Sigmoid colon (tissue), 7 donors: ENCODE data around the gene ANO6. TPM values are rescaled to one million over a fixed set of nuclear protein-coding genes. Genes with fewer than 3 reads are reported as not detected.

ENCODE experiments used
- DNase-seq: peaks from one replicate; pipeline ENCODE4 v3.0.0-alpha.2; 2019
- H3K27ac ChIP-seq, 4 donors: fragments of 200-600 bp; sonication (generic); one replicate each; pipeline ENCODE4 v1.5.1; 2016 to 2019; ENCODE audit warnings: mild to moderate bottlenecking in 1 of 4
- H3K27me3 ChIP-seq, 3 donors: fragments of 200-600 bp; sonication (generic); one replicate each; pipeline ENCODE4 v1.5.1; 2019; ENCODE audit warnings: mild to moderate bottlenecking in 1 of 3
- H3K36me3 ChIP-seq, 4 donors: fragments of 200-600 bp; sonication (generic); one replicate each; pipeline ENCODE4 v1.5.1; 2016 to 2019
- H3K4me1 ChIP-seq, 4 donors: fragments of 200-600 bp; sonication (generic); one replicate each; pipeline ENCODE4 v1.5.1; 2017 to 2019
- H3K4me3 ChIP-seq, 4 donors: fragments of 200-600 bp; sonication (generic); one replicate each; pipeline ENCODE4 v1.5.1; 2017 to 2019; ENCODE audit warnings: mild to moderate bottlenecking in 2 of 4, moderate library complexity in 1 of 4
- H3K9me3 ChIP-seq, 4 donors: fragments of 200-600 bp in 3 of 4; sonication (generic) in 3 of 4; one replicate each; pipeline versions ENCODE4 v1.5.1 to v1.6.1; 2013 to 2019
- CTCF ChIP-seq, 4 experiments: fragments of 450-650 bp in 3 of 4; fragments of 200-600 bp in 1 of 4; IDR thresholded peaks; one replicate each; pipeline ENCODE4 v1.5.1; 2016 to 2019; ENCODE audit warnings: antibody characterized with exemption in 4 of 4, mild to moderate bottlenecking in 3 of 4, moderate library complexity in 2 of 4
- EP300 ChIP-seq, 4 donors: sonication (generic); formaldehyde crosslinking; IDR thresholded peaks; one replicate each; pipeline ENCODE4 v1.6.1; 2017; ENCODE audit warnings: antibody characterized with exemption in 4 of 4
- POLR2A ChIP-seq, 2 donors: fragments of 450-650 bp; IDR thresholded peaks; one replicate each; pipeline ENCODE4 v1.6.1; 2016; ENCODE audit warnings: antibody characterized with exemption in 2 of 2, mild to moderate bottlenecking in 2 of 2, moderate library complexity in 2 of 2
- POLR2AphosphoS5 ChIP-seq, 4 donors: sonication (generic); formaldehyde crosslinking; IDR thresholded peaks; one replicate each; pipeline ENCODE4 v1.6.1; 2017; ENCODE audit warnings: antibody characterized with exemption in 4 of 4
- WGBS, 2 donors: extraction: QIAGEN DNeasy Blood & Tissue Kit; methylation state at CpG; one replicate each; pipeline ENCODE4 v1.1.7; 2013; 5-methylcytosine and 5-hydroxymethylcytosine counted together
- intact Hi-C: fragments of 100-400 bp; cut with DNase I; formaldehyde crosslinking; loops from one replicate; pipeline ENCODE4 v1.15.1; 2023
- polyA plus RNA-seq, 3 donors: library from polyadenylated mRNA; stranded (reverse); fragments of 200-250 nt; gene quantifications; one replicate each; pipeline ENCODE4 v1.2.3, GENCODE V29; 2013
- total RNA-seq, 4 donors: library from RNA; depleted of rRNA; stranded (reverse); fragments of >200 nt; gene quantifications; one replicate each; pipeline ENCODE4 v1.1.0, GENCODE V29; 2016
- donor health status: healthy with polysubstance abuse.
- donor health status: Bipolar disorder and iron deficiency.
- donor health status: healthy.

ANO6 gene
- total and polyA plus RNA-seq, 7 donors: 1.2 to 107 (median 98.5) TPM

GRCh38 chr12:45406988-45407850 lies 191.3 kb downstream of the ANO6 start:
- H3K27me3 ChIP-seq: no peaks in the 10 kb centered on the region
- intact Hi-C loops: loop anchor here (10.0 kb wide), 1 partner anchor 318 kb away; the partner anchor contains the start of gene ARID2
- 82 to 85% methylated on average over 10 of the region's 10 CpGs for WGBS, 2 donors
- TF ChIP-seq EP300 (IDR thresholded peaks at IDR 0.05): no peak
- TF ChIP-seq POLR2AphosphoS5 (IDR thresholded peaks at IDR 0.05): peak in 1 of 4 donors; percentile 31
- no peak for TF ChIP-seq POLR2A (IDR thresholded peaks at IDR 0.05)
- peak overlapping the region in 2 of 4 donors; percentile 7 to 26 for H3K27ac ChIP-seq
- H3K4me1 ChIP-seq: peaks cover 0 to 5% (median 1%) of the 10 kb centered on the region in 4 donors
- H3K4me3 ChIP-seq: no peak overlapping the region
- DNase-seq: peak; percentile 74
- no peaks in the 10 kb centered on the region for H3K9me3 ChIP-seq
- H3K36me3 ChIP-seq: peaks cover 5 to 89% (median 30%) of the 10 kb centered on the region in 4 donors

GRCh38 chr12:45407981-45408728 lies 192.3 kb downstream of the ANO6 start:
- H3K27ac ChIP-seq: no peak overlapping the region
- intact Hi-C loops: loop anchor here (10.0 kb wide), 1 partner anchor 317 kb away; the partner anchor contains the start of gene ARID2
- 83 to 90% methylated on average over 10 of the region's 10 CpGs for WGBS, 2 donors

GRCh38 chr12:45408729-45409114 lies 192.8 kb downstream of the ANO6 start:
- Histone ChIP-seq H3K4me3 (no peak overlapping the region), H3K36me3 (peaks cover 5 to 91% (median 32%) of the 10 kb centered on the region in 4 donors), H3K4me1 (no peaks in the 10 kb centered on the region), H3K27ac (no peak overlapping the region), H3K27me3 (no peaks in the 10 kb centered on the region), H3K9me3 (no peaks in the 10 kb centered on the region)
- intact Hi-C loops: loop anchor here (10.0 kb wide), 1 partner anchor 316 kb away; the partner anchor contains the start of gene ARID2
- WGBS, 2 donors: 93 to 96% methylated on average over 2 of the region's 2 CpGs
- no peak for DNase-seq
- no peak for TF ChIP-seq CTCF (IDR thresholded peaks at IDR 0.05)
- no peak for TF ChIP-seq POLR2A (IDR thresholded peaks at IDR 0.05)
- no peak for TF ChIP-seq POLR2AphosphoS5 (IDR thresholded peaks at IDR 0.05)
- TF ChIP-seq EP300 (IDR thresholded peaks at IDR 0.05): no peak

More at GRCh38 chr12:45407981-45408728, 192.3 kb downstream of the ANO6 start:
- no peaks in the 10 kb centered on the region for H3K27me3 ChIP-seq
- TF ChIP-seq EP300 (IDR thresholded peaks at IDR 0.05) (no peak), CTCF (IDR thresholded peaks at IDR 0.05) (no peak), POLR2AphosphoS5 (IDR thresholded peaks at IDR 0.05) (no peak), POLR2A (IDR thresholded peaks at IDR 0.05) (no peak)
- H3K9me3 ChIP-seq: no peaks in the 10 kb centered on the region
- DNase-seq: no peak
- no peak overlapping the region for H3K4me3 ChIP-seq
- no peaks in the 10 kb centered on the region for H3K4me1 ChIP-seq
- peaks cover 5 to 92% (median 35%) of the 10 kb centered on the region in 4 donors for H3K36me3 ChIP-seq

GRCh38 chr12:45409966-45410365 lies 194.1 kb downstream of the ANO6 start:
- H3K4me3 ChIP-seq: no peak overlapping the region
- H3K4me1 ChIP-seq: no peaks in the 10 kb centered on the region
- TF ChIP-seq POLR2A (IDR thresholded peaks at IDR 0.05) (no peak), POLR2AphosphoS5 (IDR thresholded peaks at IDR 0.05) (no peak), EP300 (IDR thresholded peaks at IDR 0.05) (no peak), CTCF (IDR thresholded peaks at IDR 0.05) (no peak)
- intact Hi-C loops: loop anchor here (10.0 kb wide), 1 partner anchor 315 kb away; the partner anchor contains the start of gene ARID2
- WGBS, 2 donors: 82 to 92% methylated on average over 7 of the region's 7 CpGs
- no peaks in the 10 kb centered on the region for H3K9me3 ChIP-seq
- no peak overlapping the region for H3K27ac ChIP-seq
- no peaks in the 10 kb centered on the region for H3K27me3 ChIP-seq
- peaks cover 5 to 88% (median 28%) of the 10 kb centered on the region in 4 donors for H3K36me3 ChIP-seq
- DNase-seq: no peak
